Hepatocyte (in vitro differentiated cells): ENCODE results near the gene SMARCC2. TPM values are rescaled to one million over a fixed set of nuclear protein-coding genes. Genes with fewer than 3 reads are reported as not detected.

Source experiments
- DNase-seq: peaks from one replicate; pipeline ENCODE4 v3.0.0-alpha.2; 2016; ENCODE audit warnings: low spot score
- H2AFZ ChIP-seq: fragments of 200-600 bp; sonication (generic); 2 replicates; pipeline ENCODE4 v1.6.0; 2016; ENCODE audit warnings: antibody characterized with exemption, mild to moderate bottlenecking
- H3K27ac ChIP-seq: fragments of 200-600 bp; sonication (generic); 2 replicates; pipeline ENCODE4 v1.5.1; 2016; ENCODE audit warnings: mild to moderate bottlenecking
- H3K27me3 ChIP-seq: fragments of 200-600 bp; sonication (generic); 2 replicates; pipeline ENCODE4 v1.6.1; 2016
- H3K36me3 ChIP-seq: fragments of 200-600 bp; sonication (generic); replicated peaks from 2 replicates; pipeline ENCODE4 v1.5.1; 2016; ENCODE audit warnings: low read depth; ENCODE audit not compliant: insufficient read depth
- H3K4me1 ChIP-seq: fragments of 200-600 bp; sonication (generic); 2 replicates; pipeline ENCODE4 v1.5.1; 2016; ENCODE audit warnings: mild to moderate bottlenecking, moderate library complexity; ENCODE audit not compliant: insufficient read depth
- H3K4me2 ChIP-seq: fragments of 200-600 bp; sonication (generic); 2 replicates; pipeline ENCODE4 v1.6.0; 2016
- H3K4me3 ChIP-seq: fragments of 200-600 bp; sonication (generic); 2 replicates; pipeline ENCODE4 v1.5.1; 2016; ENCODE audit warnings: mild to moderate bottlenecking
- H3K79me2 ChIP-seq: fragments of 200-600 bp; sonication (generic); 2 replicates; pipeline ENCODE4 v1.6.0; 2017; ENCODE audit warnings: mild to moderate bottlenecking
- H3K9me2 ChIP-seq: fragments of 200-600 bp; sonication (generic); replicated peaks from 2 replicates; pipeline ENCODE4 v1.6.0; 2017; ENCODE audit warnings: mild to moderate bottlenecking; ENCODE audit not compliant: insufficient read depth
- H3K9me3 ChIP-seq: fragments of 200-600 bp; sonication (generic); 2 replicates; pipeline ENCODE4 v1.5.1; 2016; ENCODE audit warnings: low read depth, mild to moderate bottlenecking
- H4K20me1 ChIP-seq: fragments of 200-600 bp; sonication (generic); 2 replicates; pipeline ENCODE4 v1.6.0; 2016; ENCODE audit warnings: mild to moderate bottlenecking; ENCODE audit not compliant: insufficient read depth, poor library complexity, severe bottlenecking
- EZH2 ChIP-seq: fragments of 200-600 bp; sonication (generic); IDR thresholded peaks from 2 replicates; pipeline ENCODE4 v1.6.1; 2016; ENCODE audit warnings: antibody characterized with exemption, mild to moderate bottlenecking, borderline replicate concordance
- EZH2phosphoT487 ChIP-seq: fragments of 200-600 bp; sonication (generic); IDR thresholded peaks from one replicate; pipeline ENCODE4 v1.6.1; 2018; ENCODE audit warnings: antibody characterized with exemption, mild to moderate bottlenecking, low read depth, moderate library complexity; ENCODE audit not compliant: unreplicated experiment, severe bottlenecking
- WGBS: methylation state at CpG from one replicate; pipeline ENCODE4 v1.1.6; 2016; ENCODE audit warnings: low lambda C conversion rate; ENCODE audit errors: missing lambda C conversion rate; 5-methylcytosine and 5-hydroxymethylcytosine counted together
- polyA plus RNA-seq: library from polyadenylated mRNA; unstranded; fragments of >200 nt; fragmentation: Nextera tagmentation; extraction: Ambion mirVana; gene quantifications from 2 replicates; pipeline ENCODE4 v1.2.1, GENCODE V29; 2016
- total RNA-seq: library from RNA; depleted of rRNA; stranded (reverse); fragments of >200 nt; gene quantifications from 2 replicates; pipeline ENCODE4 v1.2.3, GENCODE V29; 2014
- TF ChIP-seq, protein P1 (sequence below): fragments of 200-600 bp; sonication (generic); IDR thresholded peaks from 2 replicates; pipeline ENCODE4 v1.5.1; 2016; ENCODE audit warnings: antibody characterized with exemption, mild to moderate bottlenecking; ENCODE audit not compliant: poor library complexity

SMARCC2 gene
- total and polyA plus RNA-seq, 2 experiments from 2014 or later = 34.8 to 68.6 TPM

DNA sequence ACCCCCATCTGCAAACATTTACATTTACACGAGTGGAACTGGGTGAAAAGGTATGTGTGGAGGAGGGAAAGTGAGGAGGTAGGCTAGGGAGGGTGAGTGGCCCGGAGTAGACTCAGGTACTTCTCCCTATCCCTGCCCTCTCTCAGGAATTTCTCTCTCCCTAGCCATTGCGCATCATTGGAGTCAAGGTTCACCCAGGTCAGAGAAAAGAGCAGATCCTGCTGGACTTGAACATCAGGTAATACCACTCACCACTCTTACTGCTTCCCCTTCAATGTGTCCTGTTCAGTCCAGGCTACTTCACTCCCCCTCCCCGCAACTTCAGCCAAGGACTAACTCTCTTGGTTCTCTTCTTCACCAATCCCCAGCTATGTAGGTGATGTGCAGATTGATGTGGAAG is 58.4 kb downstream of the SMARCC2 start:
- no peak overlapping the region for H3K4me3 ChIP-seq
- no peak overlapping the region for H3K4me2 ChIP-seq
- H3K27ac ChIP-seq = no peak overlapping the region
- H3K4me1 ChIP-seq = peaks cover 11% of the 10 kb centered on the region
- no peak overlapping the region for H2AFZ ChIP-seq
- DNase-seq = no peak
- TF ChIP-seq EZH2phosphoT487 = no peak
- TF ChIP-seq EZH2 = no peak
- TF ChIP-seq, protein P1, sequence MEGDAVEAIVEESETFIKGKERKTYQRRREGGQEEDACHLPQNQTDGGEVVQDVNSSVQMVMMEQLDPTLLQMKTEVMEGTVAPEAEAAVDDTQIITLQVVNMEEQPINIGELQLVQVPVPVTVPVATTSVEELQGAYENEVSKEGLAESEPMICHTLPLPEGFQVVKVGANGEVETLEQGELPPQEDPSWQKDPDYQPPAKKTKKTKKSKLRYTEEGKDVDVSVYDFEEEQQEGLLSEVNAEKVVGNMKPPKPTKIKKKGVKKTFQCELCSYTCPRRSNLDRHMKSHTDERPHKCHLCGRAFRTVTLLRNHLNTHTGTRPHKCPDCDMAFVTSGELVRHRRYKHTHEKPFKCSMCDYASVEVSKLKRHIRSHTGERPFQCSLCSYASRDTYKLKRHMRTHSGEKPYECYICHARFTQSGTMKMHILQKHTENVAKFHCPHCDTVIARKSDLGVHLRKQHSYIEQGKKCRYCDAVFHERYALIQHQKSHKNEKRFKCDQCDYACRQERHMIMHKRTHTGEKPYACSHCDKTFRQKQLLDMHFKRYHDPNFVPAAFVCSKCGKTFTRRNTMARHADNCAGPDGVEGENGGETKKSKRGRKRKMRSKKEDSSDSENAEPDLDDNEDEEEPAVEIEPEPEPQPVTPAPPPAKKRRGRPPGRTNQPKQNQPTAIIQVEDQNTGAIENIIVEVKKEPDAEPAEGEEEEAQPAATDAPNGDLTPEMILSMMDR = no peak
- H4K20me1 ChIP-seq = peaks cover 4% of the 10 kb centered on the region
- no peaks in the 10 kb centered on the region for H3K9me2 ChIP-seq
- H3K27me3 ChIP-seq = no peaks in the 10 kb centered on the region
- no peaks in the 10 kb centered on the region for H3K9me3 ChIP-seq
- H3K79me2 ChIP-seq = peaks cover 16% of the 10 kb centered on the region
- WGBS = 82% methylated on average over 4 of the region's 4 CpGs
- H3K36me3 ChIP-seq = no peaks in the 10 kb centered on the region

DNA sequence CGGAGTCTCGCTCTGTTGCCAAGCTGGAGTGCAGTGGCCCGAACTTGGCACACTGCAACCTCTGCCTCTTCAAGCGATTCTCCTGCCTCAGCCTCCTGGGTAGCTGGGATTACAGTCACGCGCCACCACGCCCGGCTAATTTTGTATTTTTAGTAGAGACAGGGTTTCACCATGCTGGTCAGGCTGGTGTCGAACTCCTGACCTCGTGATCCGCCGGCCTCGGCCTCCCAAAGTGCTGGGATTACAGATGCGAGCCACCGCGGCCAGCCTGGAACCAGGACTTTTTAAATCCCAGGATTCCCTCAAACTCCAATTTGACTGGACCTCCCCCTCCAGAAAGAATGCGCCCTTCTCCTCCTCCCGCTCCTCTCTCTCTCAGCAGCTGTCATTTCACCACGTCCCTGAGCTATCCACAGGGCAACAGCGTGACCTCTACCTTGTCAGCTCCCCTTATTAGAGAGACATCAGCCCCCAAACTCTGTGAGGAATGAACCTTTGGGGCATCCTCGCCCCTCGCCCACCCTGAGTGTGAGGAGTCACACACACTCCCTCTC is 59.3 kb downstream of the SMARCC2 start:
- Histone ChIP-seq H3K9me2 (no peaks in the 10 kb centered on the region), H3K9me3 (no peaks in the 10 kb centered on the region), H3K27ac (peak overlapping the region; percentile 75), H3K27me3 (no peaks in the 10 kb centered on the region), H3K4me3 (no peak overlapping the region), H2AFZ (no peak overlapping the region), H3K36me3 (no peaks in the 10 kb centered on the region), H3K4me1 (peaks cover 11% of the 10 kb centered on the region), H3K4me2 (peak overlapping the region; percentile 89), H3K79me2 (peaks cover 19% of the 10 kb centered on the region), H4K20me1 (peaks cover 4% of the 10 kb centered on the region)
- WGBS = 86% methylated on average over 22 of the region's 22 CpGs
- DNase-seq = no peak
- TF ChIP-seq, protein P1 = no peak
- no peak for TF ChIP-seq EZH2
- TF ChIP-seq EZH2phosphoT487 = no peak

DNA sequence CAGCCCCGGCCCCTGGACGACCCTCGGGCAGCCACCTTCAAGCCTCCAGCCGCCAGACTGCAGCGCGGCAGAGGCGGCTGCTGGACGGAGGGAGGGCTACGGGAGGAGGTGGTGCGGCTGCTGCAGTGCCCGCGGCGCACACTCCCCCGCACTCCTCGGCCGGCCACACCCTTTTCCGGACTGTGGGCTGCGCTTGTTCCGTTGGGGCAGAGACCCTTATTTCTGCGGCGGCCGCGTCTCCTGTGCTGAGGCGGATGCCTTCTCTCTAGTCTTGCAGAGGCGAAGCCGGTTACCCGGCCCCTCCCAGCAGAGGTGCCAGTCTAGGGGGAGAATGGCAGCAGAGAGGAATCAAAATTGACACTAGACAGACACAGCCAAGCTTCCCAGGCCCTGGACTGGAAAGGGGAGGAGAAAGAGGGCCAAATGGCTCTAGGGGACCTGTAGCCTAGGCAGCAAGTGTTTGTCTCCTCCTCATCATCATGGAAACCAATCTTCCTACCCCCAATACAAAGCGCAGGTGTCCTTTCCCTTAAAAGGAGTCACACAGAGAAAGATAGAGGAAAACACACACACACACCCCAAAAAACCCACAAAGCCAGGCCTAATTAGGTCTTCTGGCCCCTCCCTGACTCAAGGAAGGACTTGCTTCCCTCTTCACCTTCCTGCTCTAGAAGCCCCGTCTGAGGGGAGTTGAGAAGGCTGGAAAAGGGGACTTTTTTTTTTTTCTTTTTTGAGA is 59.9 kb downstream of the SMARCC2 start:
- Histone ChIP-seq H3K79me2 (peaks cover 19% of the 10 kb centered on the region), H2AFZ (peak overlapping the region; percentile 22), H4K20me1 (peaks cover 4% of the 10 kb centered on the region), H3K9me3 (no peaks in the 10 kb centered on the region), H3K27me3 (no peaks in the 10 kb centered on the region), H3K36me3 (no peaks in the 10 kb centered on the region), H3K27ac (peak overlapping the region; percentile 75), H3K9me2 (no peaks in the 10 kb centered on the region), H3K4me3 (peak overlapping the region; percentile 38), H3K4me1 (peaks cover 11% of the 10 kb centered on the region), H3K4me2 (peak overlapping the region; percentile 89)
- peak; percentile 76 for DNase-seq
- TF ChIP-seq EZH2 (no peak), EZH2phosphoT487 (no peak)
- TF ChIP-seq, protein P1 = no peak
- WGBS = 5% methylated on average over 29 of the region's 29 CpGs
